Colonic mucosa (tissue), 4 donors: ENCODE results near the gene RAB3C. TPM values are rescaled to one million over a fixed set of nuclear protein-coding genes. Genes with fewer than 3 reads are reported as not detected.

Experiments
- DNase-seq: peaks from one replicate; pipeline ENCODE4 v3.0.0-alpha.2; 2020
- H3K27ac ChIP-seq: fragments of 200-600 bp; one replicate; pipeline ENCODE4 v1.8.0; 2021
- H3K27me3 ChIP-seq: fragments of 200-600 bp; one replicate; pipeline ENCODE4 v1.8.0; 2021
- H3K36me3 ChIP-seq: fragments of 200-600 bp; one replicate; pipeline ENCODE4 v1.8.0; 2021
- H3K4me1 ChIP-seq: fragments of 200-600 bp; one replicate; pipeline ENCODE4 v1.8.0; 2021; ENCODE audit warnings: mild to moderate bottlenecking
- H3K4me3 ChIP-seq: fragments of 200-600 bp; one replicate; pipeline ENCODE4 v1.8.0; 2021
- H3K9ac ChIP-seq, 2 donors: one replicate each; pipeline ENCODE4 v1.7.0; 2013; ENCODE audit warnings: control low read depth in 2 of 2, low read depth in 2 of 2, low read length in 2 of 2
- H3K9me3 ChIP-seq: fragments of 200-600 bp; one replicate; pipeline ENCODE4 v1.8.0; 2021
- CTCF ChIP-seq: fragments of 200-600 bp; IDR thresholded peaks from one replicate; pipeline ENCODE4 v1.8.0; 2022; ENCODE audit warnings: antibody characterized with exemption, mild to moderate bottlenecking
- intact Hi-C: fragments of 100-400 bp; cut with DNase I; formaldehyde crosslinking; loops from one replicate; pipeline ENCODE4 v1.14.1; 2022
- total RNA-seq, 2 donors: library from RNA; stranded (reverse); fragmentation: NEBNext Ultra II Directional in 1 of 2; extraction: Animal tissue kit (Norgen Biotek cat#: 25700) in 1 of 2; gene quantifications; one replicate each; pipeline ENCODE4 v1.2.1, GENCODE V29; 2021
- donor health status: healthy.
- donor health status: DM: no; HTN: no; CAD: no.
- donor health status: DM: no; HTN: no; CAD: no.

The RAB3C gene
- total RNA-seq, 2 donors from 2014 or later = 1.1 to 1.2 TPM

- no peak for DNase-seq
- Histone ChIP-seq H3K27me3 (no peaks in the 10 kb centered on the region), H3K27ac (no peak overlapping the region), H3K36me3 (no peaks in the 10 kb centered on the region), H3K4me3 (no peak overlapping the region), H3K4me1 (no peaks in the 10 kb centered on the region), H3K9ac (no peak overlapping the region), H3K9me3 (no peaks in the 10 kb centered on the region)
- intact Hi-C loops = no loop called here
- TF ChIP-seq CTCF = no peak
Observed at GRCh38 chr5:58724992-58725391, 142.1 kb downstream of the RAB3C start.

- no peak for DNase-seq
- Histone ChIP-seq H3K36me3 (no peaks in the 10 kb centered on the region), H3K4me3 (no peak overlapping the region), H3K27me3 (no peaks in the 10 kb centered on the region), H3K9ac (no peak overlapping the region), H3K27ac (no peak overlapping the region), H3K4me1 (no peaks in the 10 kb centered on the region), H3K9me3 (no peaks in the 10 kb centered on the region)
- TF ChIP-seq CTCF = no peak
- intact Hi-C loops = no loop called here
Observed at GRCh38 chr5:58731641-58732040, 148.8 kb downstream of the RAB3C start.

DNA sequence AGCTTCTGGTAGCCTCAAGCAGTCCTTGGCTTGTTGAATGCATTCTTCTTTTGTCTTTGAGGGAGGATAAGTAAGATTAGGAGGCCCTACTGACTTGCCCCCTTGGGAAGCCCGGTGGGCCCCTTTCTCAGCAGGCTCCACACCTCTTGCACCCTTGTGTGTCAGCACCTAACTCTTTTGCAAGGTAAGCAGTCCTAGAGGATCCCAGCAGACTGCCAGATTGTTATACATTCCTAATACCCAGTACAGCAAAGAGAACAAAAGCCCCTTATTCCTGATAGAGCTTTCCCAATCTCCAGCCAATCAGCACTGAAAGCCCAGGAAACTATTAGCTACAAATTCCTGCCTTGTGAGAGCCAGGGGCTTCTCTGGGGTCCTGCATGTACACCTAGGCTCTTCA, 152.8 kb downstream of the RAB3C start:
- Histone ChIP-seq H3K9me3 (no peaks in the 10 kb centered on the region), H3K4me1 (no peaks in the 10 kb centered on the region), H3K4me3 (no peak overlapping the region), H3K9ac (no peak overlapping the region), H3K36me3 (no peaks in the 10 kb centered on the region), H3K27ac (no peak overlapping the region), H3K27me3 (no peaks in the 10 kb centered on the region)
- no peak for DNase-seq
- TF ChIP-seq CTCF = no peak
- intact Hi-C loops = no loop called here

DNA sequence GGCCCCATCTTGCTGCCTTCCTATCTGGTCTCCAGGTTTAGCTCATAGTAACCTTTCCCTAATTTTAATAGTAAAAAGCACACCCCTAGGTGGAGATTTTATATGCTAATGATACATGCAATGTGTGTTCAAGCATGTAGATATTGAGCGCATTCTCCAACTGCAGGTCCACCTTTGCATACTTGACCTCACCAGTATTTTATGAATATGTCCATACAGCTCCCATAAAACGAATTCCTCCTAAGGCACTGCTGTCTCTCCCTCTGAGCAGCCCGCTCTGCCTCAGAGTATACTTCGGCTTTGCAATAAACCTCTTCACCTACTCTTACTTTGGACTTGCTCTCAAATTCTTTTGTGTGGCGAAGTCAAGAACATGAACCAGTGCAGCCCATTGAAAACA, 153.3 kb downstream of the RAB3C start:
- Histone ChIP-seq H3K9me3 (no peaks in the 10 kb centered on the region), H3K4me3 (no peak overlapping the region), H3K36me3 (no peaks in the 10 kb centered on the region), H3K4me1 (no peaks in the 10 kb centered on the region), H3K27ac (no peak overlapping the region), H3K9ac (no peak overlapping the region), H3K27me3 (no peaks in the 10 kb centered on the region)
- intact Hi-C loops = no loop called here
- no peak for DNase-seq
- TF ChIP-seq CTCF = no peak

DNA sequence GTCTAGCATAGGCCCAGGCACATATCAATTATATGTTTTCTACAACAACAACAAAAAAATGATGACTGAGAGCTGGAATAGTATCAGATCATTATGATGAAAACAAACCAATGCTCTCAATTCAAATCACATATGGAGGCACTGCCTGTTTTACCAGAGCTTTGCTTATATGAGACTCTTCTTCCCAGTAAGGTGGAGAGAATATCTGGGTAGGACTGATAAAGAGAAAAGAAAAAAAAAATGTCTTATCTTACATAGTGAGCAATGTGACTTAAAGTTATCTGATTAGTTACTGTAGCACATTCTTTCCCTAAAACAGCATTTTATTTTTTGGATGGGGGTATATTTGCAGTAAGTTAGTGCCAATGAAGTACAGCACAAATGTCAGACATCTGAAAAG, 154.8 kb downstream of the RAB3C start:
- H3K4me1 ChIP-seq = no peaks in the 10 kb centered on the region
- no peak for TF ChIP-seq CTCF
- H3K9ac ChIP-seq = no peak overlapping the region
- intact Hi-C loops = no loop called here
- H3K27ac ChIP-seq = no peak overlapping the region
- no peak for DNase-seq
- H3K27me3 ChIP-seq = no peaks in the 10 kb centered on the region
- no peaks in the 10 kb centered on the region for H3K36me3 ChIP-seq
- H3K4me3 ChIP-seq = no peak overlapping the region
- H3K9me3 ChIP-seq = no peaks in the 10 kb centered on the region

GRCh38 chr5:58738336-58738735, 155.5 kb downstream of the RAB3C start:
- Histone ChIP-seq H3K4me1 (no peaks in the 10 kb centered on the region), H3K27me3 (no peaks in the 10 kb centered on the region), H3K9ac (no peak overlapping the region), H3K4me3 (no peak overlapping the region), H3K36me3 (no peaks in the 10 kb centered on the region), H3K9me3 (no peaks in the 10 kb centered on the region), H3K27ac (no peak overlapping the region)
- TF ChIP-seq CTCF = no peak
- intact Hi-C loops = no loop called here
- no peak for DNase-seq
